HG02642 (cell line): ENCODE results near the gene PPP1R1A.

Experiments
- ATAC-seq: cut with Tn5 transposase; IDR thresholded peaks from one replicate; pipeline ENCODE4 v1.9.1; 2021; ENCODE audit warnings: mild to moderate bottlenecking; ENCODE audit not compliant: unreplicated experiment, poor library complexity

Gene PPP1R1A, protein sequence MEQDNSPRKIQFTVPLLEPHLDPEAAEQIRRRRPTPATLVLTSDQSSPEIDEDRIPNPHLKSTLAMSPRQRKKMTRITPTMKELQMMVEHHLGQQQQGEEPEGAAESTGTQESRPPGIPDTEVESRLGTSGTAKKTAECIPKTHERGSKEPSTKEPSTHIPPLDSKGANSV

DNA sequence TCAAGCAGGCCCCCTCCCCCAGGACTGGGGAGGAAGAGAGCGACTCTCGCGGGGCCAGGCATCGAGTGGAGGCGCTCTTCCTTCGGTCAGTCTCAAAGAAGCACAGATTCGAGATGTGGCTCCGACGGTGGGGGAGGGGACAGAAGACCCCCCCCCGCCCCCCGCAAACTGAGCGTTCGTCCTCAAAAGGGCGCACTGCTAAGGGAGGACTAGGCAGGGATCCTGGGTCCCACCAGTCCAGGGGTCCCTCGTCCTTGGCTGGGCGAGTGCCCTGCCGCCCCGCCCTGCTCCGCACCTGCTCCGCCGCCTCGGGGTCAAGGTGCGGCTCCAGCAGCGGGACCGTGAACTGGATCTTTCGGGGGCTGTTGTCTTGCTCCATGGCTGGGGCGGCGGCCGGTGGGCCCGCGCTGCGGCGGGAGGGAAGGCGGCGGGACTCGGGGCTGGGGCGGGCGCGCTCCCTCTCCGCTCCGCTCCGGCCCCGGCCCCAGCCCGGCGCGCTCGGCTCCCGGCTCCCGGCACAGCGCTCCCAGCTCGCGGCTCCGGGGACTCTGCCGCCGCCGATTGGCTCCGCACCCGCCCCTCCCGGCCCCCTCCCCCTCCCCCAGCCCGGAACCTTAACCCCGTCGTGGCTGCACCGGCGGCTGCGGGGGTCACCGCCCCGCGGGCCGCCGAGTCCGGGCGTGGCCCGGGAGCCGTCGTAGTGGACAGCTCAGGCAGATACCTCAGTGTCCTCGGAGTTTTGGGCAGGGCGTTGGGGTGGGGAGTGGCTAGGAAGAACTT, at the start of gene PPP1R1A:
PPP1R1A (minus strand) TSS at position 550 of the 780 bp plus-strand sequence; CDS start at position 379, 171 bp downstream.
- no peak for ATAC-seq

DNA sequence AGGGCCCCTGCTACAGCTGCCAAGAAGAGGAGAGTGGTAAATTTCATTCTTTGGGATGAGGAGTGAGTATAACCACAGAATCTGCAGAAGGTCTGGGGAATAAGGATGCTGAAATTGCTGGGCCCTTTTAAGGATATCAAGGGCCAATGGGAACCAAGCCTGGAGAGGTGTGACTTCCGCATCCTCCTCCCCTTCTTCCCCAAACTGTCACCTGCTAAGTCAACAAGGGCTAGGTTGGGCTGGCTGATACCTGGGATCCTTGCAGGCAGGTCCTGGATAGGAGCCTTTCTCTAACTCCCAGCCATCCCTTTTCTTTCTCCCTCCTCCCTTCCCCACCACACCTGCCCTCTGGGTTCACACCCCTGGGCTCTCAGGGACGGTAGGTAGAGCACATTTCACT, 46.3 kb upstream of the PPP1R1A start, which contains the start of gene LACRT:
LACRT (minus strand) TSS at position 101 of the 400 bp plus-strand sequence; CDS start at position 47, 54 bp downstream.
- no peak for ATAC-seq

DNA sequence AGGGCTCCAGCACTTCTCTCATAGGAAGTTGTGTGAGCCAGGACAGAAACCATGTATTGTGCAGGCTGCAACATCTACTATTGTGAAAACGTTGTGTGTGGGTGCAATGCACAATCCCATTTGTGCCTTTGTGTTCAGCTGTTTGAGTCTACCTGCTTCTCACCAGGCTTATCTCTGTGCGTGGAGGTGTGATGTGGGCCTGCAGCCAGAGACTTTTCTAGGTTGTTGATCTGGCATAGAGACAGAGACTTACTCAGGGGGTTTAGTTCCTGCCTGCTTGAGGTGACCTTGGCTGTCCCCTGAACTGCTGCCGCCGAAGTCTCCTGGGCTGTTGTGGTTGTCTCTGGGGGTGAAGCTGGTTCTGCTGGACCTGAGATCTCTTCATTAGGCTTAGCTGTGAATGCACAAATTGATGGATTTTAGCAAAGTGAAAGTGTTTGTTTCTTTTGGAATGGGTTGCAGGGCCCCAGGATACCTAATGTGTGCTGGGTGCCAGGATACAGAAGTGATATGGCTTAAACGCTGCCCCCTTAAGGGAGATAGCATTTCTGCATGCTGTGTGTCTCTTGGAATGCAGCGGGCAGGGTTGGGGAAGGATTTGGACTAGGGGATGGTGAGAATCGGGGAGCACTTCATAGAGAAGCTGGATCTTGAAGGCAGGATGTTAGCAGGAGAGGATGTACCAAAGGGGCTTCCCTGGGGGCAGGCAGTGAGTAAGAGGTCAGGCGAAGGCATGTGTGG, 43.7 kb upstream of the PPP1R1A start:
- ATAC-seq, result no peak

DNA sequence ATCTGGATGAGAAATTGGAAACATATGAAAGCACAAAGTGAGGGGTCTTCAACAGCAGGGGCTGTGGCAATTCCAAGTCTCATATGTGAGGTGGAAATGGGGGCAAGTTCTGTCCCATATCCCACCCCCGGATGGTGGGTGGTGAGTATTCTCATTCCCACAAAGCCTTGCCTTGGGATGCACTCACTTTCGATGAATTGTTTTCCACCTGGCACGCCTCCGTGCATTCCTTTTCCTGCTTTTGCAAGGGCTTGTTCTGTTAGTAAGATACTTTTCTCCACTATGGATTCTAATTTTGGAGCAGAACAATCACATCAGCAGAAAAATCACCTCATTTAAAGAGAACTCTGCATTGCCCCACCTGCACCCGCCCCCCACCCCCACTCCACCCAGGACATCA, 43.1 kb upstream of the PPP1R1A start:
- ATAC-seq, result no peak

DNA sequence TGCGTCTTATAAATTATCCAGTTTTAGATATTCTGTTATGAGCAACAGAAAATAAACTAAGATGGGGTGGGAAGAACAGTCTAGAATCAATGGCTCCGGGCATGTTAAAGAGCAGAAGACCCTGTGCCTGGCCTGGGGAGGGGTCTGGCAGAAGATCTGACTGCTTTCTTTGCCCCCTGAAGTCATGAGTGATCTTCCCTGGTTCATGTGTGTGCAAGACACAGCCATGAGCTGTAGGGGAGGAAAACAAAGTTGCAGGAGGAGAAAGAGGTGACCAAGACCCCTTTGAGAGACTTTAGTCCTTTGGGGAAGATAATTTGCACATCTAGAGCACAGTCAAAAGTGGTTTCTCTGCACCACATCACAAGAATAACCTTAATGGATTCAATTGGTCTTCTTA, 41.5 kb upstream of the PPP1R1A start:
- ATAC-seq, result no peak

DNA sequence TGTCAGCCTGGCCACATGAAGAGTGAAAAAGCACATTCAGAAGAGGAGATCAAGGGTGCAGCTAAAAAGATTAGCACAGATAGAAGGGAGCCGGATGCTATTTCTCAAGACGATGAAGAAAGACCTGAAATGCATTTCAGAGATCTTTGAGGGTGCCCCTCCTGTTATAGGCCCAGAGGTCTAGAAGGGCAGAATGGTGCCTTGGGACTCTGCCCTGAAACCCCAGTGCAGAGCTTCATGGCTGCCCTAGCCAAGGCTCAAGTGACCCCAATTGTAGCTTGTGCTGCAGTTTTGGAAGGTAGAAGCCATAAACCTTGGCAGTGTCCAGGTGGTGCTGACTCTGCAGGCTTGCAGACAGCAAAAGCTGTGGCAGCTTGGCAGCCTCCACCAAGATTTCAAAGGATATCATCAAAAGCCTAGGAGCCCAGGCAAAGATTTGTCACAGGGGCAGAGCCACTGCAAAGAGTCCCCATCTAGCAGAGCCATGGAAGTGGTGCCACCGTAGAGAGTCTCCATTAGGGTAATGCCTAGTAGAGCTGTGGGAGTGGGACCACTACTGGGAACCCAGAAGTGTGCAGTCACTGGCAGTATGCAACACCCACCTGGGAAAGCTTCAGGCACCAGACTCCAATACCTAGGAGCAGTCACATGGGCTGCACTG, 39.9 kb upstream of the PPP1R1A start:
- no peak for ATAC-seq

DNA sequence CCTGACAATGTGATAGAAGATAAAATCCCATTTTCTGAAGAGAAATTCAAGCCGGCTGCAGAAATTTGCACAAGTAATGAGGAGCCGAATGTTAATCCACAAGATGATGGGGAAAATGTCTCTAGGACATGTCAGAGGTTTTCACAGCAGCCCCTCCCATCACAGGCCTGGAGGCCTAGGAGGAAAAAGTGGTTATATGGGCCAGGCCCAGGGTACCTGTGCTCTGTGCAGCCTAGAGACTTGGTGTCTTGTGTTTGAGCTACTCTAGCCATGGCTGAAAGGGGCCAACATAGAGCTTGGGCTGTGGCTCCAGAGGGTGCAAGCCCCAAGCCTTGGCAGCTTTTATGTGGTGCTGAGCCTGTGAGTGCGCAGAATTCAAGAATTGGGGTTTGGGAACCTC, 38.8 kb upstream of the PPP1R1A start:
- ATAC-seq, result no peak

DNA sequence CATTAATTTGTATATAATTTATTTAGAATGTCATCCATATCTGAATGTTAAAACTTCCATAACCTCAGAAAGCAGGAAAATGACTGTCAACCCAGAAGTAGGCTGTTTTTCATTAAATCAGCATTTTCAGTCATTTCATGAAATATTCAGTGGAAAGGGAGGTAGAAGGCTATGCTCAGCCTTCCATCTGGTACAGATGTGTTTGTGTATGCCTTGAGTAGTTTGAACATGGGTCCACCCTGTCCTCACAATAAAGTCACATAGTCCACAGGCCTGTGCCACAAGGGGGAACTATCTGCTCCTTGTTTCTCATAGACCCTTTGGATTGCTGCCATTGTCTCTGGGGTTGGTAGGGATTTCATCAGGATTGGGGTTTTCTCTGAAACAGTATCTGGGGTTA, 37.1 kb upstream of the PPP1R1A start:
- no peak for ATAC-seq

DNA sequence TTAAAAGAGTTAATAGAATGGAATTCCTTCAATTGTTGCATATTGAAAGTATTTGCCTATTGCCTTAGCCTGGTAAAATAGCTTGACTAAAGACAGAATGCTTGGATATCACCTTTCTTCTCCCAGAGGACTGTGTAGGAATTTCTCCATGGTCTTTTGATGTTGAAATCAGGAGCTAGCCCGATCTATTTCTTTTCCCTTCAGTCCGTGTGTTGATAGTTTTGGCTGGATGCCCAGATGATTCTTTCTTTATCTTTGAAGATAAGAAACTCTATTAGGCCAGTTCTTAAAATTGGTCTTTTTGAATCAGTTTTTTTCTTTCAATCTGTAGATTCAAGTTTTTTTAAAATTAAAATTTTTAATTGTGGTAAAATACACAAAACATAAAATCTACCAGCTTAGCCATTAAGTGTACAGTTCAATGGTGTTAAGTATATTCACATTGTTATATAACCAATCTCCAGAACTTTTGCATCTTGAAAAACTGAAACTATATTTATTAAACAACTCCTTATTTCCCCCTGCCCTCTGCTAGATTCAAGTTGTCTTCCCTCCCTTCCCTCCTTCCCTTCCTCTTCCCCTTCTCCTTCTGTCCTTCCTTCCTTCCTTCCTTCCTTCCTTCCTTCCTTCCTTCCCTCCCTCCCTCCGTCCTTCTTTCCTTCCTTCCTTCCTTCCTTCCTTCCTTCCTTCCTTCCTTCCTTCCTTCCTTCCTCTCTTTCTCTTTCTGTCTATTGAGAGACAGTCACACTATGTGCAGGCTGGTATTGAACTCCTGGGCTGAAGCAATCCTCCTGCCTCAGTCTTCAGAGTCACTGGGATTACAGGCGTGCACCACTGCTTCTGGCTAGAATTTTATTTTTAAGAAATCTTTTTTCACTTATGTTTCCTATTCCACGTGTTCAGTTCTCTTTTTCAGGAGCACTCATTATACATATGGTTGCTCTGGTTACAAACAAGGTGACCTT, 36.1 kb upstream of the PPP1R1A start:
- ATAC-seq, result no peak

DNA sequence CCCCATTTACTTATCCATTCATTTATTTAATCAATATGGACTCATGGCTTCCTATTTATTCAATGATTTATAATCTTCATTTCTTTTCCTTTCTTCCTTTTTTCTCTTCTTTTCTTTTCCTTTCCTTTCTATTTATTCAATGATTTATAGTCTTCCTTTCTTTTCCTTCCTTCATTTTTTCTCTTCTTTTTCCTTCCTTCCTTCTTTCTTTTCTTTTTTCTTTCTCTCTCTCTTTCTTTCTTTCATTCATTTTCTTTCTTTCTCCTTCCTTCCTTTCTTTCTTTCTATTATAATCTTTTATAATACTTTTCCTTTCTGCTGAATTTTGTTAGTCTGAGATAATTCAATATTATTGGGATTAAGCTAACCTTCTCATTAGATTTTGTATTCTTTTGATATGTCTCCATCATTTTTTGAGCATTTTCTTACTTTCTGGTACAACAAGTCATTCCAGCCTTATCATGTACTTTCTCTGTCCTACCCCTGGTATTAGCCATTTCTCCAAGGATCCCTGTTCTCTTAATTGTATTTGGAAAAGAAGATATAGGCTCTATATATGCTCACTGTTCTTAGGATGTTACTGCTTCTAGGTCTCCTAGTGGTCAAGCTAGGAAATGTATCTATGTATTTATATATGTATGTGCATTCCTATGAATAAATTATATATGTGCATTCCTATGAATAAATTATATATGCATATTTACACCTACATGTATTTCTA, 34.2 kb upstream of the PPP1R1A start:
- no peak for ATAC-seq

DNA sequence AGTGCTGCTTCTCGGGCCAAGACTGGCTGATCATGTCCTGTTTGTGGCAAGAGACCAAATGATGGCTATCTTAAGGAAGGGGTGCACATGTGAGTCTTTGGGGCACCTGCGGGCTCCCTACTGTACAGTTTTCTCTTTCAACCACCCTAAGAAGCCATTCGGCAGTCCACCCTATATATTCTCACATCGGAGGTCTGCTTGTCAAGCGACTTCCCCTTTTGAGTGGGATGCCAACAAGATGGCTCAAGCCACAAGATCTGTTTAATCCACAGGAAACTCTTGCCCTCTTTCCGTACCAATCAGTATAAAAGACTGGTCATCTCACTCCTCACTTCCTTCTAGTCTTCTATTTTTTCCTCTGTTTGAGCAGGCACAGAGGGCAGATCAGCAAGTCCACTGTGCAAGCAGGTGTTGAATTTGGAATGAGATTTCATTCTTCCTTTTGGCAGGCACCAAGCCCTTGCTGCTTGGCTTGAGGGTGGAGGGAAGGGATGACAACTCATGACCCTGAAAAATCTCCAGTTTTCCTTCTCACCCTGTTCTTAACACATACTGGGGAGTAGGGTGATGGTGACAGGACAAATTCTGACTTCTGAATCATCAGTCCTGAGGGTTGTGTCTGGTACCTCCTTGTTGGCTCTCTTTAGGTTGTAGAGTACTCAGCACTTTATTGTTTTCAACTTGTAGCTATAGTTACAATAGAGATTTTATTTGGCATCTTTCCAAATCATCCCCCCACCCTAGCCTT, 28.6 kb upstream of the PPP1R1A start:
- no peak for ATAC-seq

DNA sequence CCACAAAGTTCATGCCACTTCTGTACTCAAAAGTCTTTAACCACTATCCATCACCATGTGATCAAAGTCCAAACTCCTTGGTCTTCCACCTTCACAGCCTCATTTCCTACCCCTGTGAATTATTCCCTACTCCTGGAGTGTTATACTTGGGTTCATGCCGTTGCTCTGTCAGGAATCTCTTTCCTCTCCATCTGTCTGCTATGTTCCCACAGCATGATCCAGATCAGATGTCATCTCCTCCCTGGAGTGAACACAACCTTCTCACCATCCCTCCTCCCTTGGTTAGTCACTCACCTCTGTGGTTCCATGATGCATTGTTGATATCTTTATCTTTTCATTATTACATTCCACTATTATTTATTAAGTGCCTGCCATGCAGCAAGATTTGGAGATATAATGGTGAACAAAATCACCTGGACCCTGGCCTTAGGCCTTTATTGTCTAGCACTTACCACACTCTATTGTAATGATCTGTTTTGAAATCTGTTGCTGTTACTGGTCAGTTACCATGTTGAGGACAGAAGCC, 23.8 kb upstream of the PPP1R1A start:
- no peak for ATAC-seq

DNA sequence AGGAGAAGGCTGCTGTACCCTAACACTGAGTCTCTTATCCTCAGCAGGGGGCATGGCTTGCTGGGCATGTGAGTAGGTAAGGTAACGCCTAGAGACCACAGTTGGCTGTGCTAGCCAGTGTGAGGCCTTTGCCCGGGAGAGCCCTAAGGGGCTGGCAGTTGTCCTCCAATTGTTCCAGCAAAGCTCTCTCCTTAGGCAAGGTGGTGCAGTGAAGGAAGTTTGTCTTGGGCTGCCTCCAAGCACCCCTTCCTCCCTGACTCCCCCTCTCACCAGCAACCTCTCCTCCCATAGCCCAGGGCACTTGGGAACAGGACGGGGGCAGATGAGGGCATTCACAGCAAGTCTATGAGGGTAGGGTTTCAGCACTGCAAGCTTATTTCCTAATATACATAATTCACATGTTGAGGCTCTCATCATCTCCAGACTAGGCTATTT, 23.3 kb upstream of the PPP1R1A start:
- no peak for ATAC-seq

DNA sequence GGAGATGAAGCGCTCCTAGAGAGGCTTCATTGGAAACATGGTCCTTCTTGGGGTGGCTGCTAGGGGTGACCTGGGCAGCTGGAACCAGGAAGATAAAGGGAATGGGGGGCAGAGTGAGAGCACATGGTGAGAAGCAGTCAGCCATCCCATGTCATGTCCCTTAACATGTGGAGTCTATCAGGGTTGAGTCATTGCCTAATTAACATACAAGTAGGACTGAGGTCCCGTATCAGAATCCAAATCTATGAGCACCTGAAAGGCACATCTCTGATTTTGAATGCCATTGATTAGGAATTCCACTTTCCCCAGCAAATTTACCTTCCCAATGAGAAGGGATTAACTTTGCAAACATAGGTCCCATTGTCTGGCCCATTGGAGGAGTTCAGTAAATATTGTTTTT, 20.3 kb upstream of the PPP1R1A start:
- ATAC-seq, result no peak

DNA sequence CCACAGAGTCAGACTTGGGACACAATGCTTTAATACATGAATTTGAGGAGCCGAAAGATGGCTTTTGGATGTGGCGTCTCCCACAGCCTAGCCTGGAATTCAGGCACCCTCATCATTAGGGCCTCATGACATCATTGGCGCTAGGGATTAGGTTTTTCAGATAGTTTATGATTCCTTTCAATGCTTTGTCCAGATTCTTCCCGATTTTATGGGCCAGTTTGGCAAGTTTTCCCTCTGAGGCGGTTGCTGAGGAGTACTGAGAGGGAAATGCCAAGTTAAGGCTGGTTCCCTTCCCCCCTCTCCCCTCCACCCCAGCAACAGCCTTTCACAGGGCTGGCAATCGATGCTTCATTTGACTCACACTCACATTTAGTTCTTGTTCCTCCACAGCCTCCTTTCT, 19.7 kb upstream of the PPP1R1A start:
- ATAC-seq, result no peak

DNA sequence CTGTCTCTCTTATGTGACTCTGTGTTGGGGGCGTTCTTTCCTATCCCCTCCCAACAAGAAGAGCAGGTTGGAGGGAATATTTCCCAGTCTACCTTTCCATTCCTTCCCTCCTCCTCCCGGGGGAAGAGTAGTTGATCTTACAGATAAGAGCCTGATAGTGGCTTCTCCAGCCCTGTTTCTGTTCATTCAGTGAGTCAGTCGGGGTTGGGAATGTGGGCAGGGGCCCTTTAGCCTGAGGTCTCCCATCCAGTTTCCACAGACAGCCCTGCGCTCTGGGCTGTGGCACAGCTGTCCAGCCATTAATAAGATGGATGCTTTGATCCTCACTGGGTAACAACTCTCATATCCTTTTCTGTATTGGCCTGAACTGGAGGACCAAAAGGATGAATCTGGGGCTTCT, 18.1 kb upstream of the PPP1R1A start:
- no peak for ATAC-seq

DNA sequence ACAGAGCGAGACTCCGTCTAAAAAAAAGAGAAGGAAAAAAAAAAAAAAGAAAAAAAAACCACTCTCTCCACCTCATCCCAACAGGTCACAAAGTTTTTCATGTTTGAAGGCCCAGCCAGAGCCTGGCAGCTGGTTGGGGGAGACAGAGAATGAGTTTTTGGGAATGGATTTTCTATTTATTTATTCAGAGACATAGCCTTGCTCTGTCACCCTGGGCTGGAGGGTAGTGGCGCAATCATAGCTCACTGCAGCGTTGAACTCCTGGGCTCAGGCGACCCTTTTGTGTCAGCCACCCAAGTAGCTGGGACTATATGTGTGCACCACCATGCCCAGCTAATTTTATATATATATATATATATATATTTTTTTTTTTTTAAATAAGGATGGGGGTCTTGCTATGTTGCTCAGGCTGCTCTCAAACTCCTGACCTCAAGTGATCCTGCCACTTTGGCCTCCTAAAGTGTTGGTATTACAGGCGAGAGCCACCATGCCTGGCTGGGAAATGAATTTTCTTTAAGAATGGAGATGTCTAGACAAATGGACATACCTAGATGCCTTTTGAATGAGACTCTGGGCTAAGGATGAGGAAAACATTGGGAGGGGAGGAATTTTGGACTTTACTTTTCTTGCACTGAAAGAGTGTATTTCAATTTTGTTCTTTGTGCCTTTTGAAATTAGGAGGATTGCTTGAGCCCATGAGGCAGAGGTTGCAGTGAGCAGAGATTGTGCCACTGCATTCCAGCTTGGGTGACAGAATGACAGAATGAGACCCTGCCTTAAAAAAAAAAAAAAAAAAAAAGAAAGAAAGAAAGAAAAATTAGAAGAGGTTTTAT, 16.9 kb upstream of the PPP1R1A start:
- no peak for ATAC-seq
